Spleen (tissue), 11 donors: ENCODE results near the gene SDC1. TPM values are rescaled to one million over a fixed set of nuclear protein-coding genes. Genes with fewer than 3 reads are reported as not detected.

Experiments
- DNase-seq: peaks from one replicate; pipeline ENCODE4 v3.0.0-alpha.2; 2020
- H3K27ac ChIP-seq, 8 donors: fragments of 200-600 bp; sonication (generic) in 7 of 8; 1 replicate in 4 of 8; 2 replicates in 4 of 8; pipeline versions ENCODE4 v1.5.0 to v1.8.0; 2016 to 2021; ENCODE audit warnings: inconsistent platforms in 4 of 8, mild to moderate bottlenecking in 4 of 8, moderate library complexity in 1 of 8
- H3K27me3 ChIP-seq, 7 donors: fragments of 200-600 bp; sonication (generic) in 6 of 7; replicated peaks in 1 of 7; 1 replicate in 4 of 7; 2 replicates in 3 of 7; pipeline versions ENCODE4 v1.5.0 to v1.8.0; 2016 to 2021; ENCODE audit warnings: inconsistent platforms in 3 of 7, mild to moderate bottlenecking in 1 of 7
- H3K36me3 ChIP-seq, 6 donors: fragments of 200-600 bp; sonication (generic) in 5 of 6; 1 replicate in 4 of 6; 2 replicates in 2 of 6; pipeline versions ENCODE4 v1.5.0 to v1.8.0; 2016 to 2021; ENCODE audit warnings: inconsistent platforms in 2 of 6
- H3K4me1 ChIP-seq, 6 donors: fragments of 200-600 bp; sonication (generic) in 5 of 6; 1 replicate in 3 of 6; 2 replicates in 3 of 6; pipeline versions ENCODE4 v1.5.0 to v1.8.0; 2016 to 2021; ENCODE audit warnings: inconsistent platforms in 3 of 6
- H3K4me3 ChIP-seq, 8 donors: fragments of 200-600 bp; sonication (generic) in 7 of 8; 1 replicate in 4 of 8; 2 replicates in 4 of 8; pipeline versions ENCODE4 v1.5.0 to v1.8.0; 2016 to 2021; ENCODE audit warnings: inconsistent platforms in 4 of 8, mild to moderate bottlenecking in 4 of 8, moderate library complexity in 2 of 8
- H3K9me3 ChIP-seq, 8 donors: fragments of 200-600 bp; sonication (generic) in 7 of 8; 1 replicate in 4 of 8; 2 replicates in 4 of 8; pipeline versions ENCODE4 v1.5.0 to v1.8.0; 2016 to 2021; ENCODE audit warnings: inconsistent platforms in 4 of 8
- CTCF ChIP-seq, 11 experiments: fragments of 200-600 bp in 7 of 11; fragments of 450-650 bp in 4 of 11; sonication (generic) in 4 of 11; IDR thresholded peaks in 8 of 11; conservative IDR thresholded peaks in 3 of 11; 1 replicate in 7 of 11; 2 replicates in 4 of 11; pipeline versions ENCODE4 v1.4.0 to v1.8.0; 2016 to 2021; ENCODE audit warnings: antibody characterized with exemption in 11 of 11, inconsistent platforms in 4 of 11, mild to moderate bottlenecking in 1 of 11
- POLR2A ChIP-seq, 3 donors: fragments of 450-650 bp; IDR thresholded peaks; one replicate each; pipeline ENCODE4 v1.5.1; 2017; ENCODE audit warnings: antibody characterized with exemption in 3 of 3, mild to moderate bottlenecking in 1 of 3
- POLR2AphosphoS5 ChIP-seq, 3 donors: sonication (generic); formaldehyde crosslinking; IDR thresholded peaks; one replicate each; pipeline ENCODE4 v1.5.1; 2017; ENCODE audit warnings: antibody characterized with exemption in 3 of 3
- WGBS, 5 donors: extraction: QIAGEN DNeasy Blood & Tissue Kit in 3 of 5; methylation state at CpG; one replicate each; pipeline versions ENCODE4 v1.1.5 to v1.1.7; 2013 to 2018; 5-methylcytosine and 5-hydroxymethylcytosine counted together
- intact Hi-C: fragments of 100-400 bp; cut with DNase I; formaldehyde crosslinking; loops from one replicate; pipeline ENCODE4 v1.15.0; 2023; ENCODE audit warnings: low total_unique reads
- polyA plus RNA-seq, 3 donors: library from polyadenylated mRNA; stranded (reverse); fragments of 200-250 nt; gene quantifications; one replicate each; pipeline ENCODE4 v1.2.1, GENCODE V29; 2013
- total RNA-seq, 7 donors: library from RNA; depleted of rRNA in 3 of 7; stranded (reverse); fragments of >200 nt in 3 of 7; fragmentation: NEBNext Ultra II Directional in 4 of 7; extraction: Animal tissue kit (Norgen Biotek cat#: 25700) in 4 of 7; gene quantifications; one replicate each; pipeline versions ENCODE4 v1.1.0 to v1.2.1, GENCODE V29; 2016 to 2021
- donor health status: healthy with polysubstance abuse.
- donor health status: DM: no; HTN: no; CAD: no; lungs with moderate emphysema.
- donor health status: DM: no; HTN: no; CAD: no.
- donor health status: Bipolar disorder and iron deficiency.
- donor health status: healthy.
- donor health status: DM: no; HTN: no; CAD: no.
- donor health status: DM: yes; HTN: yes; CAD: no.

SDC1 gene
- total and polyA plus RNA-seq, 10 donors = 0.54 to 43.8 (median 15.3) TPM

GRCh38 chr2:20198001-20198400, 26.9 kb downstream of the SDC1 start:
- H3K4me3 ChIP-seq = no peak overlapping the region
- intact Hi-C loops = no loop called here
- no peaks in the 10 kb centered on the region for H3K27me3 ChIP-seq
- no peaks in the 10 kb centered on the region for H3K4me1 ChIP-seq
- DNase-seq = no peak
- TF ChIP-seq POLR2A (IDR thresholded peaks at IDR 0.05) (no peak), CTCF (IDR thresholded peaks at IDR 0.05 in 8 of 11, conservative IDR thresholded peaks at IDR 0.05 in 3 of 11) (no peak), POLR2AphosphoS5 (IDR thresholded peaks at IDR 0.05) (no peak)
- WGBS, 5 donors = 82 to 88% (median 84%) methylated on average over 9 of the region's 9 CpGs
- H3K27ac ChIP-seq = no peak overlapping the region
- no peaks in the 10 kb centered on the region for H3K9me3 ChIP-seq
- no peaks in the 10 kb centered on the region for H3K36me3 ChIP-seq

DNA sequence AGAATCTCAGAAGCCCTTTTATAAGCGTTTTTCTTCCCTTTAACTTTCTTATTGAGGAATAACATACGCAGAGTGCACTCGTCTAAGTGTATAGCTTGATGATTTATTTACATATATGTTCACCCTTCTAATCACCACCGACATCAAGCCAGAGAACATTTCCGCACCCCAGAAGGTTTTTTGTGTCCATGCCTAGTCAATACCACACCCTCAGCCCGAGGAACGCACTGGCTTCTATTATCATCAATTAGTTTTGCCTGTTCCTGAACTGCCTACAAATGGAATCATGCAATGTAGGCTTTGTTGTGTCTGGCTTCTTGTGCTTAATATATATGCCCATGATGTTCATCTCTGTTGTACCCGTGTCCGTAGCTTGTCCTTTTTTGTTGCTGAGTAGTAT, 27.7 kb downstream of the SDC1 start:
- 85 to 91% (median 88%) methylated on average over 9 of the region's 9 CpGs for WGBS, 5 donors
- TF ChIP-seq CTCF (IDR thresholded peaks at IDR 0.05 in 8 of 11, conservative IDR thresholded peaks at IDR 0.05 in 3 of 11) (no peak), POLR2AphosphoS5 (IDR thresholded peaks at IDR 0.05) (no peak), POLR2A (IDR thresholded peaks at IDR 0.05) (no peak)
- Histone ChIP-seq H3K4me3 (no peak overlapping the region), H3K9me3 (no peaks in the 10 kb centered on the region), H3K27me3 (no peaks in the 10 kb centered on the region), H3K27ac (no peak overlapping the region), H3K36me3 (no peaks in the 10 kb centered on the region), H3K4me1 (no peaks in the 10 kb centered on the region)
- no peak for DNase-seq
- intact Hi-C loops = no loop called here

- TF ChIP-seq POLR2A (IDR thresholded peaks at IDR 0.05) = no peak
- TF ChIP-seq POLR2AphosphoS5 (IDR thresholded peaks at IDR 0.05) = no peak
- TF ChIP-seq CTCF (IDR thresholded peaks at IDR 0.05 in 8 of 11, conservative IDR thresholded peaks at IDR 0.05 in 3 of 11) = no peak
- intact Hi-C loops = no loop called here
- Histone ChIP-seq H3K27me3 (no peaks in the 10 kb centered on the region), H3K4me3 (no peak overlapping the region), H3K9me3 (no peaks in the 10 kb centered on the region), H3K4me1 (no peaks in the 10 kb centered on the region), H3K27ac (no peak overlapping the region), H3K36me3 (no peaks in the 10 kb centered on the region)
- no peak for DNase-seq
- 77 to 86% (median 80%) methylated on average over 9 to 16 of the region's 16 CpGs for WGBS, 5 donors
These were observed 28.2 kb downstream of the SDC1 start for GRCh38 chr2:20196657-20197161.

DNA sequence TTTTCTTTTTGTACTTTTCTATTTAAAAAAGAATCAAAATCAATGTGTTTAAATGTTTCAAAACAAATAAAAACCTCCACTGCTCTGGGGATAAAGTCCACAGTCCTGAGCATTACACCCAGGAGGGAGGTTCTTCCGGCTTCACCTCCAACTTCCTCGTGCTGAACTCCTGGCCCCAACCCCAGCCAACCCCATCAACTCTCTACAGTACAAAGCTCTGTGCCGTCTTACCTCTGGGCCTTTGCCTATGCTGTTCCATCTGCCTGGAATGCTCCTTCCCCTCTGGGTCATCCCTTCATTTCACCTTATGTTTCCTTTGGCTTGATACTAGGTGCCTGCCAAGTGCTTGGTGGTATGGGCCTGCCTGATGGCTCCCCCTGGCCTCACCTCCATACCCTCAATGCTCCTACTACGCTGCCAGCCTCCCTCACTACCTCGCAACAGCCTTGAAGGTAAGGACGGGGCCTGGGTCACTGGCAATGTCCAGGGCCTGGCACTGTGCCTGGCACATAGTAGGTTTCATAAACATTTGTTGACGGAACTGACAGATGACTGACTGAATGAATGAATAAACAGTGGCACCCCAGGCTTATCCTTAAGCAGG, 28.8 kb downstream of the SDC1 start:
- Histone ChIP-seq H3K4me3 (no peak overlapping the region), H3K36me3 (no peaks in the 10 kb centered on the region), H3K27me3 (no peaks in the 10 kb centered on the region), H3K27ac (no peak overlapping the region), H3K4me1 (no peaks in the 10 kb centered on the region), H3K9me3 (no peaks in the 10 kb centered on the region)
- DNase-seq = no peak
- 86 to 92% (median 88%) methylated on average over 7 of the region's 7 CpGs for WGBS, 5 donors
- TF ChIP-seq POLR2A (IDR thresholded peaks at IDR 0.05) = no peak
- TF ChIP-seq POLR2AphosphoS5 (IDR thresholded peaks at IDR 0.05) = no peak
- TF ChIP-seq CTCF (IDR thresholded peaks at IDR 0.05 in 8 of 11, conservative IDR thresholded peaks at IDR 0.05 in 3 of 11) = no peak
- intact Hi-C loops = no loop called here
